HL-60 (cell line): ENCODE measurements around the gene USP53.

ENCODE experiments used
- CTCF ChIP-seq: IDR thresholded peaks from one replicate; pipeline ENCODE4 v1.5.1; 2011; ENCODE audit warnings: low read length, control low read depth, inconsistent platforms; ENCODE audit not compliant: insufficient read depth
- GABPA ChIP-seq: IDR thresholded peaks from 2 replicates; pipeline ENCODE4 v1.6.1; 2012; ENCODE audit warnings: low read depth
- POLR2AphosphoS5 ChIP-seq: IDR thresholded peaks from 2 replicates; pipeline ENCODE4 v1.6.1; 2012; ENCODE audit warnings: low read depth
- REST ChIP-seq: IDR thresholded peaks from 2 replicates; pipeline ENCODE4 v1.6.1; 2012; ENCODE audit warnings: low read depth; ENCODE audit not compliant: insufficient replicate concordance
- SPI1 ChIP-seq: IDR thresholded peaks from 2 replicates; pipeline ENCODE4 v1.6.1; 2012; ENCODE audit warnings: low read depth, mild to moderate bottlenecking, borderline replicate concordance

GRCh38 chr4:119240128-119240527 is 27.6 kb downstream of the USP53 start:
- TF ChIP-seq CTCF (no peak), GABPA (no peak), POLR2AphosphoS5 (no peak), SPI1 (no peak), REST (no peak)
